Measurements from ENCODE around the gene ZFP36.

The ZFP36 gene

DNA sequence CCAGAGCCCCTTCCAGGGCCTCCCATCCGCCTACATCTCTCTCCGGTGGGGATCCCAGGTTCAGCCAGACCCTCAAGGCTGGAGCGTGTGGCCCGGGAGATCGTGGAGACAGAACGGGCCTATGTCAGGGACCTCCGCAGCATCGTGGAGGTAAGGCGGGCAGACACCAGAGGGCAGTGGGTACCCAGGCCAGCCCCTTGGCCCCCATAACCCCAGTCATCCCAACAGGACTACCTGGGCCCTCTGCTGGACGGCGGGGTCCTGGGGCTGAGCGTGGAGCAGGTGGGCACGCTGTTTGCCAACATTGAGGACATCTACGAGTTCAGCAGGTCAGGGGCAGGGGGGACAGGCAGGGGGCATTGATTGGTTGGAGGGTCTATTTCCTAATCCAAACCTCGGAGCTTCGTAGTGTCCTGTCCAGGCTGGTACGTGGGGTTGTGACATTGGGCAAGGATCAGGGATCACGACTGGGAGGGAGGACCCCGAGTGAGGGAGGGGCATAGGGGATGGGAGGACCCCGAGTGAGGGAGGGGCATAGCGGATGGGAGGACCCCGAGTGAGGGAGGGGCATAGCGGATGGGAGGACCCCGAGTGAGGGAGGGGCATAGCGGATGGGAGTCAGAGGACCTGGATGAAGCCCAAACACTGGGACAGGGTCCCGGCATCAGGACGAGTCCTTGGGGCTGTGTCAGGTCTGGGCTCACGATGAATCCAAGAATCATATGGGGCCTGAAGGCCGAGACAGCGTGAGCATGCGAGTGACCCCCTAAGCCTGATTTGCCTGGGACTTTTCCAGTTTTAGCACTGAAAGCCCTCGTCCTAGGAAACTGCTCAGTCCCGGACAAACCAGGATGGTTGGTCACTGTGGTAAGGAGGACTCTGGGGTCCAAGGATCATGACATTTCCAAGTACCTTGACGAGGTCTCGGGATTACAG, 8.7 kb downstream of the ZFP36 start:
- TF ChIP-seq GATA2 (IDR thresholded peaks at IDR 0.05; ENCODE audit: low read depth, low read length): no peak
- no peak for TF ChIP-seq GATA3 (IDR thresholded peaks at IDR 0.05; ENCODE audit: low read depth, low read length)

DNA sequence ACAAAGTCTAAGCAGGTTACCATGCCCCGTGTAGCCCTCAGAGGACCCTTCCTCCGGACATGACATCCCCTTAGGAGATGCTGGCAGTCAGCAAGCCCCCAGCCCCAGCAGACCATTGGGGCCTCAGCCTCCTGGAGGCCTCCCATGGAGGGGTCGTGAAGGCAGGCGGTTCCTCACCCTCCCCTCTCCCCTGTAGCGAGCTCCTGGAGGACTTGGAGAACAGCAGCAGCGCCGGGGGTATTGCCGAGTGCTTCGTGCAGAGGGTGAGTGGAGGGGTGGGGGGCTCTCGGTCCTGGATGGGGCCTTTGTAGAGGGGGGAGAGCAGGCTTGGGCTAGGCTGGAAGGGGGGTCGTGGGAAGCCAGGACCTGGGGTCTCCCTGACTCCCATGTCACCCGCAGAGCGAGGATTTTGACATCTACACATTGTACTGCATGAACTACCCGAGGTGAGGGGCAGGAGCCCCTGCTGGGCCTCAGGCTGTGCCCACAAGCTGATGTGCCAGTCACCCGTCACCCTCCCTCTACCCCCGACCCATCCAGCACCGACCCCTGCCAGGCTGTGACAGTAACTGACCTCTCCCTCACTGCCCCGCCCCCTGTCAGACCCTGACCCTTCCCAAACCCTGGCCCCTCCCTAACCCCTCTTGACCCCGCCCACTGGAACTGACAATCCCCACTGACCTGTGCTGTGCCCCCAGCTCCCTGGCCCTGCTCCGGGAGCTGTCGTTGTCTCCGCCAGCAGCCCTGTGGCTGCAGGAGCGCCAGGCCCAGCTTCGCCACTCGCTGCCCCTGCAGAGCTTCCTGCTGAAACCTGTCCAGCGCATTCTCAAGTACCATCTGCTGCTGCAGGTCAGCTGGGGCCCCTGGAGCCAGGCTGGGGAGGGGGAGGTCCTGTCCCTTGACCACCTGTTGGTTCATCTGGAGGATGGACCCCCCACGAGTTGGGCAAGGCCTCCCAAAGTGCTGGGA, 9.8 kb downstream of the ZFP36 start:
- TF ChIP-seq GATA3 (IDR thresholded peaks at IDR 0.05; ENCODE audit: low read depth, low read length): no peak
- no peak for TF ChIP-seq GATA2 (IDR thresholded peaks at IDR 0.05; ENCODE audit: low read depth, low read length)

DNA sequence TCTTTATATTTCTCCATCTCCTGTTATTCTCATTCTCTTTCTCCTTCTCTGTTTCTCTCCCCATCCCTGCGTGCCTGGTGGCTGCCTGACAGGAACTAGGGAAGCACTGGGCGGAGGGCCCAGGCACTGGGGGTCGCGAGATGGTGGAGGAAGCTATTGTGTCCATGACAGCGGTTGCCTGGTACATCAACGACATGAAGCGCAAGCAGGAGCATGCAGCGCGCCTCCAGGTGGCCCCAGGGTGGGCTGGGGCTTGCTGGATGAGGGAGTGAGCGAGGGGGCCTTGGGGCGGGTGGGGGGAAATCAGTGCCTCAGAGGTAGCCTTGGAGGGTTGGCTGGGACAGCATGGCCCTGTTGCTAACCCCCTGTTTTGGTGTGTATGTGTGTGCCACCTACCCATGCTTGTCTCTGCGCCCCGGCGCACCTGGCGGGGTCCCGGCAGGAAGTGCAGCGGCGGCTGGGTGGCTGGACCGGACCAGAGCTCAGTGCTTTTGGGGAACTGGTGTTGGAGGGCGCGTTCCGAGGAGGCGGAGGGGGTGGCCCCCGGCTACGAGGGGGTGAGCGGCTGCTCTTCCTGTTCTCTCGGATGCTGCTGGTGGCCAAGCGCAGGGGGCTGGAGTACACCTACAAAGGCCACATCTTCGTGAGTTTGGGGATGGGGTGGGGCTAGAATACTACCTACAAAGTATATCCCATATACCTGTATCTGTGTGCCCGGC, 11.0 kb downstream of the ZFP36 start:
- no peak for TF ChIP-seq GATA3 (IDR thresholded peaks at IDR 0.05; ENCODE audit: low read depth, low read length)
- no peak for TF ChIP-seq GATA2 (IDR thresholded peaks at IDR 0.05; ENCODE audit: low read depth, low read length)

DNA sequence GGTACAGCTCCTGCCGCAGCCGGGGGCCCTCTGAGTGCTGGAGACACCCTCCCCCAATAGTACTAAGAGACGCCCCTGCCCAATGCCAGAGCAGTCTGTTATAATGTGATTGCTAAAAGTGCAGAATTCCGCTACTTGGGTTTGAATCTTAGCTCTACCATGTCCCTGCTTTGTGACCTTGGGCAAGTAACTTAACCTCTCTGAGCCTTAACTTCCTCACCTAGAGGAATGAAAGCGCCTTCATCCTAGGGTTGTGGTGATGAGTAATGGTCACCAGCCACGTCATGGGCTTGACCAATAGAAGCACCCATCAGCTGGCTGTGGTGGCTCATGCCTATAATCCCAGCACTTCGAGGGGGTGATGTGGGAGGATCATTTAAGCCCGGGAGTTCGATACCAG, 12.4 kb downstream of the ZFP36 start:
- TF ChIP-seq GATA3 (IDR thresholded peaks at IDR 0.05; ENCODE audit: low read depth, low read length) (no peak), GATA2 (IDR thresholded peaks at IDR 0.05; ENCODE audit: low read depth, low read length) (no peak)

DNA sequence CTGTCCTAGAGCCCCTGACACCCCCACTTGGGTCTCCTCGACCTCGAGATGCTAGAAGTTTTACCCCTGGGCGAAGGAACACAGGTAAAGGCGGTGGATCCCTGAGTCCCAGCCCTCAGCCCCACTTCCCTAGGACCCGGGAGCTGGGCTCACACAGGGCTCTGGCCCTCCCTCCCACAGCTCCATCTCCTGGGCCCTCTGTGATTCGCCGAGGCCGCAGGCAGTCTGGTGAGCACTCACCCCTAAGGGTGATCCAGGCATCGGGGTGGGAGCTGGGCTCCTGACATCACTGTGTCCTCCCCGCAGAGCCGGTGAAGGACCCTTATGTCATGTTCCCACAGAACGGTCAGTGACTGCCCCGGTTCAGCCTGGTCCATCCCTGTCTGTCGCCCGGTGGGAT, 14.1 kb downstream of the ZFP36 start:
- TF ChIP-seq GATA3 (IDR thresholded peaks at IDR 0.05; ENCODE audit: low read depth, low read length) (no peak), GATA2 (IDR thresholded peaks at IDR 0.05; ENCODE audit: low read depth, low read length) (no peak)

DNA sequence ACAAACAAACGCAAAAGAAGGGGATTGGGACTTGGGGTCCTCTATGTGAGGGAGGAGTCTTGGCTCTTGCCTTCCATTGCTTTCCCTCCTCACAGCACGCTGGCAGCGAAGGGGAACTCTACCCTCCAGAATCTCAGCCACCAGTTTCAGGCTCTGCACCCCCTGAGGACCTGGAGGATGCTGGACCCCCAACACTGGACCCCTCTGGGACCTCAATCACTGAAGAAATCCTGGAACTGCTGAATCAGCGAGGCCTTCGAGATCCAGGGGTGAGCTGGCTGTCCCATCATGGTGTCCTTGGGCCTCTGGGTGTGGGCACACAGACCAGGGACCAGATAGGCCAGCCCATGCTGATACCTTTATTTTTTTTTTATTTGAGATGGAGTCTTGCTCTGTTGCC, 15.4 kb downstream of the ZFP36 start:
- TF ChIP-seq GATA3 (IDR thresholded peaks at IDR 0.05; ENCODE audit: low read depth, low read length): no peak
- no peak for TF ChIP-seq GATA2 (IDR thresholded peaks at IDR 0.05; ENCODE audit: low read depth, low read length)

DNA sequence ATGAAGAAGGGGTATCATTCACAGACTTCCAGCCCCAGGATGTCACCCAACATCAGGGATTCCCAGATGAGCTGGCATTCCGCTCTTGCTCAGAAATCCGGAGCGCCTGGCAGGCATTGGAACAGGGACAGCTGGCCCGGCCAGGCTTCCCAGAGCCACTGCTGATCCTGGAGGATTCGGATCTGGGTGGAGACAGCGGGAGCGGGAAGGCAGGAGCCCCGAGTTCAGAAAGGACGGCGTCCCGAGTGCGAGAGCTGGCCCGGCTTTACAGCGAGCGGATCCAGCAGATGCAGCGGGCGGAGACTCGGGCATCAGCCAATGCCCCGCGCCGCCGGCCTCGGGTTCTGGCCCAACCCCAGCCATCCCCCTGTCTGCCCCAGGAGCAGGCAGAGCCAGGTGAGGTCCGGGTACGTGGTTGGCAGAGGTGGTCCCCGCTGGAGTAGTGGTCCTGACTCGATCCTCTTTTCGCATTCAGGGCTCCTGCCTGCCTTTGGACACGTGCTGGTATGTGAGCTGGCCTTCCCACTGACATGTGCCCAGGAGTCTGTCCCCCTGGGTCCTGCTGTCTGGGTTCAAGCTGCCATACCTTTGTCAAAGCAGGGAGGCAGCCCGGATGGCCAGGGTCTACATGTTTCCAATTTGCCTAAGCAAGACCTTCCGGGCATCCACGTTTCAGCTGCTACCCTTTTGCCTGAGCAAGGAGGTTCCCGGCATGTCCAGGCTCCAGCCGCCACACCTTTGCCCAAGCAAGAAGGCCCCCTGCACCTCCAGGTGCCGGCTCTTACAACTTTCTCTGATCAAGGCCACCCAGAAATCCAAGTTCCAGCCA, 16.8 kb downstream of the ZFP36 start:
- TF ChIP-seq GATA2 (IDR thresholded peaks at IDR 0.05; ENCODE audit: low read depth, low read length): no peak

DNA sequence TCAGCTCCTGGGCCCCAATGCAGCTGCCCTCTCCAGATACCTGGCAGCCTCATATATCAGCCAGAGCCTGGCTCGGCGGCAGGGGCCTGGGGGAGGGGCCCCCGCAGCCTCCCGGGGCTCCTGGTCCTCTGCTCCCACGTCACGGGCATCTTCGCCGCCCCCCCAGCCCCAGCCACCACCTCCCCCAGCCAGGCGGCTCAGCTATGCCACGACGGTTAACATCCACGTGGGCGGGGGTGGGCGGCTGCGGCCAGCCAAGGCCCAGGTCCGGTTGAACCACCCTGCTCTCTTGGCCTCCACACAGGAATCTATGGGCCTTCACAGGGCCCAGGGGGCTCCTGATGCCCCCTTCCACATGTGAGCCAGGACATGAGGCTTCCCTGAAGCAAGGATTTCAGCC, 18.3 kb downstream of the ZFP36 start:
- TF ChIP-seq GATA2 (IDR thresholded peaks at IDR 0.05; ENCODE audit: low read depth, low read length) (no peak), GATA3 (IDR thresholded peaks at IDR 0.05; ENCODE audit: low read depth, low read length) (no peak)

DNA sequence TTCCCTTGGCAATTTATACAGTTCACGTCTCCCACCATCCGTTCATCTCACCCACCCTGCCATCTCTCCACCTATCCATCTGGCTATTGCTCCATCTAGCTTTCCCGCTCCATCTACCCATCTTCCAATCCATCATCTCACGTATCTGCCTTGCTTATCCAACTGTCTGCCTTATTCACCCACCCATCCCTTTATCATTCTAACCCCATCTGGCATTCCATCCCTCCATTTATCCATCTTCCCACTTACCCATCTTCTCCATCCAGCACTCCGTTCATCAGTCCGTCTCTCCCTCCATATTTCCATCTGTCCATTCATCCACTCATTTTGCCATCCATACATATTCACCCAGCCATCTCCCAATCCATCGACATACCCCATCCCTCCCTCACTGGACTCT, 19.1 kb downstream of the ZFP36 start:
- no peak for TF ChIP-seq GATA2 (IDR thresholded peaks at IDR 0.05; ENCODE audit: low read depth, low read length)
- no peak for TF ChIP-seq GATA3 (IDR thresholded peaks at IDR 0.05; ENCODE audit: low read depth, low read length)

DNA sequence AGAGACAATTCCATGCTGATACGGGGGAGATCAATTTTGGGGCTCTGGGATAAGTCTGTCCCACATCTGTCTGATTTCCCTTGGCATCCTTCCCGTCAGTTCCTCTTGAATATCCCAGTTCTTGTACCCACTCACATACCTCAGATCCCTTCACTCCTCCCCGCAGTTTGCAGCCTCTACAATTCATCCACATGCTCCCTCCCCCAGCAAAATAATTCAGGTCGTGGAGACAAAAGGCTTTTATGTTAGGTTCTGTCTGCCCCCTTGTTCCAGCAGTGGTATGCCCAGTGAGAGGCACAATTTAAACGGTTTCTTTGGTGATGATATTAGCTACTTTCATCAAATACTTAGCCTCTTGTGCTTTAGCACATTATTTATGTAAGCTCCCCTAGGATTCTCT, 19.5 kb downstream of the ZFP36 start:
- no peak for TF ChIP-seq GATA3 (IDR thresholded peaks at IDR 0.05; ENCODE audit: low read depth, low read length)
- TF ChIP-seq GATA2 (IDR thresholded peaks at IDR 0.05; ENCODE audit: low read depth, low read length): no peak

DNA sequence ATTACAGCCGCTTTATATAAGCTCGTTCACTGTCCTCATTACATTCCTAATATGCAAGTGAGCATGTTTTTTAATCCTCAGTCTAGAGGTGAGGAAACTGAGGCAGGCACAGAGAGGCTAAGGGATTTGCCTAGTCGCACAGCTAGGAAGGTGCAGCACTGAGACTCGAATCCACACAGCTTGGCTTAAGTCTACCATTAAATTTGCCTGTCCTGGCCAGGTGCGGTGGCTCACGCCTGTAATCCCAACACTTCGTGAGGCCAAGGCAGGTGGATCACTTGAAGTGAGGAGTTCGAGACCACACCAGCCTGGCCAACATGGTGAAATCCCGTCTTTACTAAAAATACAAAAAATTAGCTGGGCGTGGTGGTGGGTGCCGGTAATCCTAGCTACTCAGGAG, 21.1 kb downstream of the ZFP36 start:
- no peak for TF ChIP-seq GATA2 (IDR thresholded peaks at IDR 0.05; ENCODE audit: low read depth, low read length)
- no peak for TF ChIP-seq GATA3 (IDR thresholded peaks at IDR 0.05; ENCODE audit: low read depth, low read length)

DNA sequence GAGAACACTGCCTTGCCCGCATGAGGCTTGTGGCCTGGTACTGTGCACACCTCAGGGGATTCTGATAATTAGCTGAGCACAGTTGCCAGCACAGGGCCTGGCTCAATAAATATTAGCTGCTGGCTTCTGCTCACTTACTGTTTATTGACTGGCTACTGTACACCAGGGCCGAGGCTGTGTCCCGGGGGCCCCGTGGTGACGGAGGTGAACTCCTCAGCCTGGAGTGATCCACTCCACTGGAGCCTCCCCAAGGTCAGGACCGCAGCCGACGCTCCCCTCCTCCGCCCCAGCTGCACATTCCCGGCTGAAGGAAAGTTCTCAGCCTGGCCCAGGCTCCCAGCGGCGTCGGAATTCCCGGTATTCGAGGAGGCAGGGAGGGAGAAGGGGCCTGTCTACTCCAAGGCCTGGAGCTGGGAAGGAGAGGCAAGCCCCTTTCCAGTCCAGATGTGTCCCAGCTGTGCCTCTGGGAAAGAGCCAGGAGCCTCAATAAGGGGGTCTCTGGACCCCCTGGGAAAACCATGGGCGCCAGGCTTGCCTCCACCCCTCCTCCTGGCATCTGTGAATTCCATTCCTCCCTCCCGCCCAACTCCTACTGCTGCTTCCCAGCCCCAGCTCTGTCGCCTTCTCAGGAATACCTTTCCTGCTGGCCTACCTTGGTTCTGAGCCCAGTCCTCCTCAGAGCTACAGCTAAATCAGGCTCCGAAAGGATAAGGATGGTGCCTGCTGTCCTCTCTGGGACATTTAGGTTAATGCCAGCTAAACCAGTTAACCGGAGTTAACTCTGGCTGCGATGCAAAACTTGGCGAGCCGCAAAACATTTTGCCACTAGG, 21.9 kb downstream of the ZFP36 start:
- no peak for TF ChIP-seq GATA2 (IDR thresholded peaks at IDR 0.05; ENCODE audit: low read depth, low read length)
- TF ChIP-seq GATA3 (IDR thresholded peaks at IDR 0.05; ENCODE audit: low read depth, low read length): no peak

All from SH-SY5Y (cell line).